GM12891 (cell line): ENCODE data around the gene DMBX1.

ENCODE experiments used
- DNase-seq: peaks from one replicate; pipeline ENCODE4 v3.0.0; 2011; ENCODE audit warnings: low spot score; ENCODE audit not compliant: insufficient read length
- FAIRE-seq: peaks from 2 replicates; lab custom pipeline; 2011; peaks lifted over from hg19 to GRCh38; lab: Jason Lieb, UNC
- PAX5 ChIP-seq: IDR thresholded peaks from 2 replicates; pipeline ENCODE4 v1.6.1; 2011; ENCODE audit warnings: low read length, moderate library complexity, mild to moderate bottlenecking; ENCODE audit not compliant: insufficient read depth, severe bottlenecking
- POLR2A ChIP-seq: IDR thresholded peaks from 2 replicates; pipeline ENCODE4 v1.6.1; 2011; ENCODE audit warnings: low read depth, low read length, control low read depth
- POLR2AphosphoS5 ChIP-seq: IDR thresholded peaks from 2 replicates; pipeline ENCODE4 v1.6.1; 2011; ENCODE audit warnings: low read depth, low read length, control low read depth
- POU2F2 ChIP-seq: IDR thresholded peaks from 2 replicates; pipeline ENCODE4 v1.6.1; 2011; ENCODE audit warnings: low read depth, mild to moderate bottlenecking, control low read depth, low read length, moderate library complexity
- SPI1 ChIP-seq: IDR thresholded peaks from 2 replicates; pipeline ENCODE4 v1.6.1; 2011; ENCODE audit warnings: low read depth, low read length, control low read depth
- TAF1 ChIP-seq: IDR thresholded peaks from 2 replicates; pipeline ENCODE4 v1.6.1; 2011; ENCODE audit warnings: low read depth, low read length, control low read depth

Gene DMBX1

DNA sequence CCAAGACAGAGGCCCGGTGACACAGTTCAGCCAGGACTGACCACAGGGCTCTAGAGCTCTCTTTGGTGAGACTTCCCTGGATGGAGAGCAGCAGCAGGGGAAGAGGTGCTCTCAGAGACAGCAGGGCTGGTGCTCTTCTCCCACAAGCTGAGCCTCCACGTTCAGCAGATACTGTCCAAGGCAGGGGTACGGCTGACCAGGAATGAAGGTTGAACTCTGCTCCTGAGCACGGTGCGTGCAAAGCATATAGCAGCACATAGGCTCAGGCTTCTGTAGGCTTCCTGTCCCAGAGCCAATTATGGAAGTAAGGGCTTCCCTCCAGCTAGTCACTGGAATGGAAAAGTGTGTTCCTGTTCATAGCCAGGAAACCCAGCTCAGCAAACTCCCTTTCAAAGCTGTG lies 23.9 kb downstream of the DMBX1 start:
- FAIRE-seq (no peak), DNase-seq (no peak)

DNA sequence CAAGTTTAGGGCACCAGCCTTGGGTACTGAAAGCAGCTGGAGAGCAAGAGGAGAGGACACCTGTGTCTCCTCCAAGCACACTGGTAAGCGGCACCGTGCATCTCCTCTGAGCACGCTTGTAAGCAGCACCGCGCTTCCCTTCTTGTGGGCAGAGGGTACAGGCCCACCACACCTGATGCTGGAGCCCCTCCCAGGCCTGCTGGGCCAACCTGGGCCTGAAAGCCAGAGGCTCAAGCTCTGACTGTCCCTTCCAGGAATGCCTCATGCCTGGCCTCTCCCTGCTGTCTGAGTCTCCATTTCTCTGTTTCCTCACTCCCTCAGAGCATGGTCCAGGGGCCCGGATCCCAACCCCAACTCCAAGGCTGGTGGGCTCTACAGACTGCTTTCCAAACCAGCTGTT lies 25.9 kb downstream of the DMBX1 start:
- no peak for FAIRE-seq
- TF ChIP-seq POLR2AphosphoS5: no peak
- TF ChIP-seq SPI1: no peak
- no peak for TF ChIP-seq POLR2A
- TF ChIP-seq POU2F2: no peak
- no peak for TF ChIP-seq PAX5
- TF ChIP-seq TAF1: no peak
- DNase-seq: no peak

More for the DNA sequence above, 23.9 kb downstream of the DMBX1 start:
- TF ChIP-seq TAF1 (no peak), POU2F2 (no peak), PAX5 (no peak), SPI1 (no peak), POLR2AphosphoS5 (no peak), POLR2A (no peak)

DNA sequence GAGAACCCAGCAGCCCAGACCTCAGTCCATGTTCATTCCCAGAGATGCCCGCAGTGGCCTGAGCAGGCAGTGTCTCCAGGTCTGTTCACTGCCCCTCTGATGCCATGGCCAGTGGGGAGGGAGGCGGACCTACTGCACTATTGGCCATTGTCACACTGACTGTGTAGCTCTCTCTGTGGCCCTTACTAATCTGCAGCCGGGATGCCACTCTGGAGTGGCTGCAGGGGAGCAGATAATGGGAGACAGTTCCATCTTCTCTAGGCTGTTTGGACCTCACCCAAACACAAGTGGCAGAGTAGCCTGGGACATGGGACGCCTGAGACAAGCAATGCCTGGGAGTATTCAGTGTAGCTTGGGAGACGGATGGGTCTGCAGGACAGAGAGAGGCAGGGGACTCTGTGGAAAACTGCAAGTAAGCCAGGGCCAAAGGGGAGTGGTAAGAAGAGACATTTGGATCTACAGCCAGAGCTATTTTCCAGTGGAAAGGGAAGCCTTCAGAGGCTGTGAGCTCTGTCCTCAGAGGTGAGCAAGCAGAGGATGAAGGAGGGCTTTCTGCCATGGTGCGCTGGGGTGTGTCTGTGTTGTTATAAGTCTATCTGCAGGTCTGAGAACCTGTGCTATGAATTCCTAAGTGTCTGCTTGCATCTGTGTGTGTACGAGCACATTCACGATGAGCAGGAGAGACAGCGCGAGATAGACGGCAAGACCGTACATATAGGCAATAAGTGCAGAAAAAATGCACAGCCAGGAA lies 26.7 kb downstream of the DMBX1 start:
- TF ChIP-seq POU2F2: no peak
- no peak for TF ChIP-seq POLR2A
- no peak for TF ChIP-seq POLR2AphosphoS5
- TF ChIP-seq TAF1: no peak
- no peak for TF ChIP-seq SPI1
- no peak for TF ChIP-seq PAX5
- FAIRE-seq (no peak), DNase-seq (no peak)

DNA sequence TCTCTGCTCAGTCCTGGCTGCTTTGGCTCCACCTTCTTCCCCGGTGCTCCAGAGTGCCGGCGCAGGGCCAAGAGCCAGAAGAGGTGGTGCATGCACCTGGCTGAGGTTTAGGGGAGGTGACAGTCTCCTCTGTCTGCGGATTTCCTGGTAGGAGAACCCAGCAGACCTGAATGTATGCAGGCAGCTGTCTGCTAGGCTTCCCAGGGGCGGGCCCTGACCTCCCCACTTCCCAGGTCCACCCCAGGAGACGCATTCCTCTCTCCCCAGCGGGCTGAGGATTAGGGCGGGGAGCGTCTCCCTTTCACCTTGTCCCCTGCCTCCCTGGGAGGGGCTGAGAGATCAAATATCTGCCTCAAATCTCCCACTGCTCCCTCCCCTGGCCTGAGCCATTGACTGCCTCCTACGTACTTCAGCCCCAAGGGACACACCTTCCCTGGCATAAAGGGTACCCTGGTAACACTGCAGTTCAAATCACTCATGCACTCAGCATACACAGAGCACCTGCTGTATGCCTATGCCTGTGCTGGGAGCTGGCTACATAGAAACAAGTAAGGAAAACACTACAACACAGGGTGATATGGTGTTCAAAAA lies 27.5 kb downstream of the DMBX1 start:
- DNase-seq (no peak), FAIRE-seq (no peak)
- TF ChIP-seq POLR2AphosphoS5 (no peak), POU2F2 (no peak), POLR2A (no peak), SPI1 (no peak), PAX5 (no peak), TAF1 (no peak)

DNA sequence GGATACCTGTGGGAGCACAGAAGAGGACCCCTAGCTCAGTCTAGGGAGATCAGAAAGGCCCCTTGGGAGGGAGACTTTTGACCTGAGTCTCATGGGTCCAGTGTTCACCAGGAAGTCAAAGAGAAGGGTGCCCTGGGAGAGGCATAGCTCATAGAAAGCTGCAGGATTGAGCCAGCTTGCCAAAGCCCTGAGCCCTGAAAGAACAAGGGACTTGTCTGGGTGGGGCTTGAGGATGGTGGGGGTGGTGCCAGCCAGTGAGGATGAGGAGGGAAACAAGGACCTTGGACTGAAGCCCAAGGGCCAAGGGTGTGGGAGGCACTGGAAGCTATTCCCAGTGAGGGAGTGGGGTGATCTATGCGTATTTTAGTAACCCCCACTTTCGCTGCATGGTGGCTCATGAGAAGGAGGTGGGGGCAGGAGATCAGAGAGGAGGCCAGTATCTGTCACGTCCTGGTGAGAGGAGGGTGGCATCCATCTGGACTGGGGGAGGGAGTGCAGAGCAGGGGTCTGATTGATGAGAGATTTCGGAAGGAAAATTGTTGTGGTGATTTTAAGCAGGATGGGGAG lies 28.4 kb downstream of the DMBX1 start:
- DNase-seq: no peak
- no peak for FAIRE-seq
- TF ChIP-seq POU2F2: no peak
- no peak for TF ChIP-seq PAX5
- no peak for TF ChIP-seq TAF1
- TF ChIP-seq SPI1: no peak
- no peak for TF ChIP-seq POLR2A

DNA sequence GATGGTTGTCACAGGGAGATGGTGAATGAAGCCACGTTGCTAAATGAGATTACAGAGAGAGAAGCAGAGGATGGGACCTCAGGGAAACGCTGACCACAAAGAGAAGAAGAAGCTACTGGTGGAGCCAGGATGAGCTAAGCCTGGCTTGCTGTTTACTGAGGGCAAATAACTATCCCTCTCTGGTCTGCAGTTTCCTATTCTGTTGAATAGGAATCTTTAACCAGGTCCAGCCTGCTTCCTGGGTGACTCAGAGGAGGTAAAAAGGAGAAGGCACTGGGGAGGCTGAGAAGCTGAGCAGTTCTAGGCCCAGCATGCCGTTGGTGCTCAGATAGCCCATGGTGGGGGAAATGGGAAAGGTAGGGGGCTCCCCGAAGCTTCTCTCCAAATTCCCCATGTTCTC lies 29.6 kb downstream of the DMBX1 start:
- TF ChIP-seq POU2F2 (no peak), SPI1 (no peak), POLR2AphosphoS5 (no peak), TAF1 (no peak), PAX5 (no peak), POLR2A (no peak)
- DNase-seq (no peak), FAIRE-seq (no peak)

DNA sequence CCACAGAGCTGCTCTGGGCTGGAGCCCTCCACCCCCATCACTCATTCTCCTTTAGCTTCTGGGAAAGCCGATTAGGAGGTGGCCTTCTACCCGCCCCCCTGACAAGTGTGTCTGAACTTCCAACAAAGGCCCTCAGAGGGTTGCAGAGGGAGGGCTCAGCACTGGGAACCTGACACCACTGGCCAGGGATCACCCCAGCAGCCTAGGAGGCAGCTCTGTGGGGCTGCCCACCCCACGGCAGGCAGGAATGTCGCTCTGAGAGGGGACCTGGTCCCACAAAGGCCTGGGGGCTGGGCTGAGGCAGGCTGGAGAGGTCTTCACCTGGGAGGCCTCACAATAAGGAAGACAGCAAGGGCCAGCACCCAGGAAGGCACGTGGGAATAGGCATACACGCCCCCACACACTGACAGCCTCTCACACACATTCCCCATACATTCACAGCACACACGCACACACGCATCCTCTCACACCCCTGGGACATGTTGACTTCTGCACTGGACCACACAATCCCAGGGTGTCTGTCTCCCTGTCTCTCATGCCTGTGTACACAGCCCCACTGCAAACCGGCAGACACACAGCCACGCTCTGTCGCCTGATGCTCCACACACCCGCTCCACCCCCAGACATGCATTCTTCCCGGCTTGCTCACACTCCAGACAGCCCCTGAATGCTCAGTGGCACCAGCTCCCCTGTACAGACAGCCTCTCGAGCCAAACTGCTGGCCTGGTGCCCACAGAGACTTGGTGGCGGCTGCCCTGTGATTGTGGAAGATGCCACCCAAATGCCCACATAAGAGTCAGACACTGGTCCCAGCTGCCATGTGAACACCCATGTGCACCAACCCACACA lies 30.7 kb downstream of the DMBX1 start:
- FAIRE-seq: no peak
- TF ChIP-seq POLR2A (no peak), TAF1 (no peak), POLR2AphosphoS5 (no peak), POU2F2 (no peak), PAX5 (no peak), SPI1 (no peak)
- DNase-seq: no peak

DNA sequence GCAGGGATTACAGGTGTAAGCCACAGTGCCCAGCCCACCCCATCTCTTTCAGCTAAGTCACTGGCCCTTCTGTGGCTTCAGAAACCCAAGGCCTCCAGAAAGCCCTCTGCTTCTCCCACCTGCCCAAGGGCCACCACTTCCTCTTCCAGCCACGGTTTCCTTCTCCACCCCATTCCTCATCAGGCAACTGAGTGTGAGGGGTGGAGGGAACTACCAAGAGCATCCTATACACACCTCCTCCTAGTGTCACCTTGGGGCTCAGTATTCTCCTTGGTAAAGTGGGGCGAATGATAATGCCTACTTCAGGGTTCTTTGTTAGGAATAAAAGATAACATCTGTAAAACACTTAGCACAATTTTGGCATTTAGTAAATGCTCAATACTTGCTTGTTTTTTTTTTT lies 31.8 kb downstream of the DMBX1 start:
- no peak for DNase-seq
- TF ChIP-seq SPI1: 0 out of 2 replicates have a peak, but pooled peaks have one; percentile 5
- TF ChIP-seq TAF1: no peak
- no peak for FAIRE-seq

DNA sequence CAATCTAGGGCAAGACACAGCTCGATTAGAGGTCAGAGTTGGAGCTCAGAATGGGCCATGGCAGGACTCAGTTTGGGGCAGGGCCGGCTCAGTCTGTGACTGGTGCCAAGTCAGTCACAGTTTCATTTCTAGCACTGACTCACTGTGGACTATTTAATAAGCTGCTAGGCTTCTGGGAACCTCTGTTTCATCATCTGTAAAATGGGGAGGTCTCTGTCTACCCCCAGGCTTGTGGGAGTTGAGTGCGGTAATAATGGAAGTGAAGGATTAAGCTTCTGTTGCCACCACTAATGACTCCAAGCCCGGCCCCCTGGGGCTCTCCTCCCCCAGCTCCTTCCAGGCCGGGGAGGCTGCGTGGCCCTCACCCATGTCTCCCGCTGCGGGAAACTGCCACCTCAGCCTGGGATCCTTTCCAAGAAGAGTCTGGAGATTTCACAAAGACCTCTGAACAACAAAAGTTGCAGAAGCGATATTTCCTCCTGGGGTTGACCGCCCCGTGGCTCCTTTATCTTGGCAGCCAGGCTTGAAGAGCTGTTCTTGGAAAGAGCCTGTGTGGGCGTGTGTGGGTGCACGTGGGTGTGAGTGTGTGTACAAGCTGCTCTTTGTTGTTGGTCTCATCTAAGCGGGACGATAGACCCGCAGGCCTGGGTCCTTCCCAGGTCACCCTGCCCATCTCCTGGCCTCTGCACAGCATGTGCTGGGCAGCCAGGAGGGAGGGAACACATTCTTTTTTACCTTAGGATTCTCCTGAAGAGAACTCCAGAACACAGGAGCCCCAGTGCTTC lies 32.7 kb downstream of the DMBX1 start:
- FAIRE-seq (no peak), DNase-seq (no peak)
- TF ChIP-seq TAF1 (no peak), POLR2AphosphoS5 (no peak), SPI1 (no peak), POLR2A (no peak), POU2F2 (no peak)

DNA sequence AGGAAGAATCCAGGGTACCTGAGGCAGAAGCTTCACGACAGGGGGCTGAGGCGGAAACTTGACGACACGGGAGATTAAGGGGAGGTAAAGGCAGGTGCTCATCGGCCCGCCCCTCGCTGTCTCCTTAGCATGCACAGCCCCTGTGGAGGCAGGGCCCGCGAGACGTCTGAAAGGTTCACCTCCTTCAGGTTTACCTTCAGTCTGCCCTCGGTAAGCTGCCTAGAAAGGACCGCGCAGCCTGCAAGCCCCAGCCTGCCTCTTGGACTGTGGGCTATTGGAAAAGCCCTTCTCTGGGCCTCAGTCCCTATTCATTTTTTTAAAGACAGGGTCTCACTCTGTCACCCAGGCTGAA lies 33.3 kb downstream of the DMBX1 start:
- TF ChIP-seq POU2F2 (no peak), PAX5 (no peak), SPI1 (no peak), TAF1 (no peak)
- no peak for FAIRE-seq
- no peak for DNase-seq
